A673 (cell line): ENCODE data around the gene RACGAP1. TPM values are rescaled to one million over a fixed set of nuclear protein-coding genes. Genes with fewer than 3 reads are reported as not detected.

Source experiments
- BruUV-seq: library from RNA; stranded (reverse); fragments of 400-500 nt; replicated peaks from 2 replicates; lab custom pipeline; 2021; lab: Mats Ljungman, UMichigan
- CTCF ChIA-PET: fragments of 300-600 bp; sonication (Branson Sonifier 250); formaldehyde crosslinking; loops from one replicate; lab custom pipeline; 2022; ENCODE audit warnings: antibody characterized with exemption; lab: Charles Lee
- POLR2A ChIA-PET: fragments of 300-600 bp; sonication (Branson Sonifier 250); formaldehyde crosslinking; loops from one replicate; lab custom pipeline; 2022; ENCODE audit warnings: antibody characterized with exemption; ENCODE audit not compliant: low non-redundant PET; lab: Charles Lee
- DNase-seq: peaks from one replicate; pipeline ENCODE4 v3.0.0-alpha.2; 2015; ENCODE audit warnings: low spot score
- H3K27ac ChIP-seq: fragments of 200-600 bp; sonication (generic); 2 replicates; pipeline ENCODE4 v1.5.1; 2016; ENCODE audit warnings: mixed run types, low read depth, mild to moderate bottlenecking, mixed read lengths, antibody characterized with exemption, low read length; ENCODE audit not compliant: poor library complexity, severe bottlenecking
- H3K27me3 ChIP-seq: fragments of 200-600 bp; sonication (generic); replicated peaks from 2 replicates; pipeline ENCODE4 v1.6.1; 2017; ENCODE audit warnings: mixed run types, low read depth, mild to moderate bottlenecking, mixed read lengths, antibody characterized with exemption, low read length; ENCODE audit not compliant: insufficient read depth, poor library complexity
- H3K36me3 ChIP-seq: fragments of 200-600 bp; sonication (generic); 2 replicates; pipeline ENCODE4 v1.6.1; 2016; ENCODE audit warnings: mixed run types, mild to moderate bottlenecking, mixed read lengths, antibody characterized with exemption, low read length; ENCODE audit not compliant: insufficient read depth, poor library complexity, severe bottlenecking
- H3K4me1 ChIP-seq: fragments of 200-600 bp; sonication (generic); 2 replicates; pipeline ENCODE4 v1.6.1; 2017; ENCODE audit warnings: mixed run types, mild to moderate bottlenecking, mixed read lengths, antibody characterized with exemption, low read length; ENCODE audit not compliant: insufficient read depth, poor library complexity, severe bottlenecking
- H3K4me3 ChIP-seq: fragments of 200-600 bp; sonication (generic); 2 replicates; pipeline ENCODE4 v1.5.1; 2016; ENCODE audit warnings: low read depth, mixed run types, mild to moderate bottlenecking, mixed read lengths, low read length; ENCODE audit not compliant: poor library complexity, severe bottlenecking
- H3K9me3 ChIP-seq: fragments of 200-600 bp; sonication (generic); 2 replicates; pipeline ENCODE4 v1.6.1; 2016; ENCODE audit warnings: mixed run types, low read depth, mild to moderate bottlenecking, mixed read lengths, antibody characterized with exemption, low read length; ENCODE audit not compliant: poor library complexity, severe bottlenecking
- CTCF ChIP-seq: fragments of 300-800, 200-600 bp; sonication (generic); conservative IDR thresholded peaks from 2 replicates; pipeline ENCODE4 v1.5.1; 2017; ENCODE audit warnings: low read depth, mild to moderate bottlenecking, antibody characterized with exemption, low read length, moderate library complexity, mixed read lengths
- EZH2 ChIP-seq: fragments of 200-600 bp; sonication (generic); IDR thresholded peaks from 2 replicates; pipeline ENCODE4 v1.6.1; 2017; ENCODE audit warnings: borderline replicate concordance, low read depth, mild to moderate bottlenecking, mixed read lengths, antibody characterized with exemption, low read length; ENCODE audit not compliant: poor library complexity, severe bottlenecking
- intact Hi-C: fragments of 100-400 bp; cut with micrococcal nuclease; formaldehyde crosslinking; loops from one replicate; pipeline ENCODE4 v1.10.0; 2022; ENCODE audit not compliant: unreplicated experiment
- total RNA-seq: library from RNA; stranded (reverse); gene quantifications from 2 replicates; pipeline ENCODE4 v1.2.3, GENCODE V29; 2021

The RACGAP1 gene
- total RNA-seq, 1 experiment from 2014 or later, result 173 TPM

- Histone ChIP-seq H3K27me3 (peaks cover 4% of the 10 kb centered on the region), H3K9me3 (no peaks in the 10 kb centered on the region), H3K27ac (no peak overlapping the region), H3K4me3 (no peak overlapping the region), H3K4me1 (peaks cover 36% of the 10 kb centered on the region), H3K36me3 (no peaks in the 10 kb centered on the region)
- no peak for DNase-seq
- intact Hi-C loops, result no loop called here
- no peak for TF ChIP-seq CTCF
- TF ChIP-seq EZH2, result no peak
- no TSS peak for BruUV-seq
- ChIA-PET CTCF (no interaction called here), POLR2A (no interaction called here)
Observed at GRCh38 chr12:50052544-50052943, 27.2 kb upstream of the RACGAP1 start.

DNA sequence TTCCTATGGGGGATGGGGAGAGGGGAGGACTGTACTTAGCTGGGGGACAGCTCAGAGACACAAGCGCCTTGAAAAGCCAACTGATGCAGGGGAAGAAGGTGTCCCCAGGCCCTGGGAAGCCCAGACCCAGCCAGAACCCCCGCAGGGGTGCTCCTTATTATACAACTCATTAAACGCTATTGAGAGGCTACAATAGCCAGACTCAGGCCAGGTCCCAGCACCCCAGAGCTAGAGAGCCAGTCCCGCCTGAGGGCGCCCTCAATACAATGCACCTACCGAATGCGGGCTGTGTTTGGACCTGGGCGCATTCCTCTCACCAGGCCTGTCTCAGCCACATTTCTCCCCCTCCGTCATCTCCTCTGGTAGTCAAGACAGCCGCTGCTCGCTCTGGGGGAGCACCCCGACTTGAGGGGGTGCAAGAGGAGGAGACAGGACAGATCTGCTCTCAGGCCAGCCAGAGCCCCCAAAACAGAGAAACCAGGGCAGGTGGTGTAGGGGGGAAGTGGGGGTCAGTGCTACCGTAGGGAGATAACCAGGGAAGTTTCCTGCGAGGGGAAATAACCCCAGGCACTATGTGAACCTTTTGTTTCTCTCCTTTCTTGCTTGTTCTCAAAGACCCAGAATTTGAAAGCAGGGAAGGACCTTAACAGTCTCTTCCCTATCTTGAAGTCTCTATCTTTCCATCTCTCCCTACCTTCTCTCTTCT is 26.0 kb upstream of the RACGAP1 start:
- ChIA-PET CTCF (interaction anchor here (0.6 to 1.9 kb wide), 5 partner anchors 12 to 120 kb away, joined by 5 to 12 read pairs (median 8); no protein-coding TSS in a partner anchor), POLR2A (interaction anchor here (0.6 kb wide), 1 partner anchor 310 kb away, joined by 6 read pairs; no protein-coding TSS in a partner anchor)
- Histone ChIP-seq H3K36me3 (no peaks in the 10 kb centered on the region), H3K4me1 (peaks cover 27% of the 10 kb centered on the region), H3K9me3 (no peaks in the 10 kb centered on the region), H3K27ac (peak overlapping the region; percentile 60), H3K4me3 (no peak overlapping the region), H3K27me3 (no peaks in the 10 kb centered on the region)
- DNase-seq, result no peak
- TF ChIP-seq EZH2 (no peak), CTCF (no peak)
- BruUV-seq, result no TSS peak
- intact Hi-C loops, result no loop called here

DNA sequence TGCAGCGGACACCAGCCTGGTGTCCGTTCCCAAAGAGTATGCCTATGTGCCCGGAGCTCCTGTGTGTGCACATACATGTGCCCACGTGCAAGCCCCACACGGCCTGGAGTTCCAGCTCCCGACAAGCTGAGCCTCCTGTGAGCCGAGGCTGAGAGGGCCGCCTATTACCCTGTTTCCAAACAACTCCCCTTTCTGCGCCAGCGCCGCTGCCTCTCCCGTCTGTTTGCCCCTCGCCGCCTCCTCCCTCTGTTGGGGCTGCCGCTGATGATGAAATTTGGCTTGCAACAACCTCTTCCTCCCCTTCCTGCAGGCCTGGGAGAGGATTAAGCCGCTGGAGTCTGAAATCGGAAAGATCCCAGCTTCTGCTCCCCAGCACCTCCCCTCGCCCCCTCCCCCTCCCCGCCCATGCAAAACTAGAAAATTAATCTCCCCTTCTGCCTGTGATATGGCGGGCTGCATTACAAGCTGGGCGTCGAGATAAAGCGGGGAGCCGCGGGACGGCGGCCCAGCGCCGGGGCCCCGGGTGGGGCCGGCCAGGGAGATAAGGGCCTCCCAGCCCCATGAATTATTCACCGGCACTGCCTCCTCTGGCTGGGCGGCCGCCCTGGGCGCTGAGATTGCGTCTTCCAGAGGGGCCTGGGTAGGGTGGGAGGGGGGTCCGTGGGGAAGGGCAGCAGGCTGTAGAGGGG is 25.3 kb upstream of the RACGAP1 start:
- Histone ChIP-seq H3K9me3 (no peaks in the 10 kb centered on the region), H3K27me3 (no peaks in the 10 kb centered on the region), H3K4me3 (peak overlapping the region; percentile 26), H3K36me3 (no peaks in the 10 kb centered on the region), H3K27ac (peak overlapping the region; percentile 60), H3K4me1 (peaks cover 21% of the 10 kb centered on the region)
- TF ChIP-seq CTCF (no peak), EZH2 (no peak)
- intact Hi-C loops, result no loop called here
- CTCF ChIA-PET, result interaction anchor here (0.6 to 1.9 kb wide), 6 partner anchors 9 to 121 kb away, joined by 5 to 12 read pairs (median 8); no protein-coding TSS in a partner anchor
- peak; percentile 90 for DNase-seq
- BruUV-seq, result no TSS peak
- POLR2A ChIA-PET, result interaction anchor here (0.6 to 0.7 kb wide), 3 partner anchors 12 to 310 kb away, joined by 6 to 14 read pairs (median 8); partner anchors contain the start of gene CERS5
